PC-9 (cell line): Measurements from ENCODE around the gene TRIP6.

Experiments used
- EZH2 ChIP-seq: fragments of 200-600 bp; sonication (generic); IDR thresholded peaks from 2 replicates; pipeline ENCODE4 v1.8.0; 2017; ENCODE audit warnings: antibody characterized with exemption, low read depth
- TF ChIP-seq, protein P1 (sequence below): fragments of 200-600 bp; sonication (generic); conservative IDR thresholded peaks from 2 replicates; pipeline ENCODE4 v1.6.1; 2017; ENCODE audit warnings: mixed run types, antibody characterized with exemption, mild to moderate bottlenecking, moderate library complexity

GRCh38 chr7:100908512-100908911 lies 41.3 kb downstream of the TRIP6 start:
- TF ChIP-seq, protein P1, sequence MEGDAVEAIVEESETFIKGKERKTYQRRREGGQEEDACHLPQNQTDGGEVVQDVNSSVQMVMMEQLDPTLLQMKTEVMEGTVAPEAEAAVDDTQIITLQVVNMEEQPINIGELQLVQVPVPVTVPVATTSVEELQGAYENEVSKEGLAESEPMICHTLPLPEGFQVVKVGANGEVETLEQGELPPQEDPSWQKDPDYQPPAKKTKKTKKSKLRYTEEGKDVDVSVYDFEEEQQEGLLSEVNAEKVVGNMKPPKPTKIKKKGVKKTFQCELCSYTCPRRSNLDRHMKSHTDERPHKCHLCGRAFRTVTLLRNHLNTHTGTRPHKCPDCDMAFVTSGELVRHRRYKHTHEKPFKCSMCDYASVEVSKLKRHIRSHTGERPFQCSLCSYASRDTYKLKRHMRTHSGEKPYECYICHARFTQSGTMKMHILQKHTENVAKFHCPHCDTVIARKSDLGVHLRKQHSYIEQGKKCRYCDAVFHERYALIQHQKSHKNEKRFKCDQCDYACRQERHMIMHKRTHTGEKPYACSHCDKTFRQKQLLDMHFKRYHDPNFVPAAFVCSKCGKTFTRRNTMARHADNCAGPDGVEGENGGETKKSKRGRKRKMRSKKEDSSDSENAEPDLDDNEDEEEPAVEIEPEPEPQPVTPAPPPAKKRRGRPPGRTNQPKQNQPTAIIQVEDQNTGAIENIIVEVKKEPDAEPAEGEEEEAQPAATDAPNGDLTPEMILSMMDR = no peak
- no peak for TF ChIP-seq EZH2
